GM21367 (cell line): ENCODE data around the gene PCED1B.
A peak's percentile ranks its signal among the peaks of the same experiment; 100 is the strongest.

ENCODE experiments used
- ATAC-seq: cut with Tn5 transposase; IDR thresholded peaks from one replicate; pipeline ENCODE4 v1.9.1; 2021; ENCODE audit not compliant: unreplicated experiment

Gene PCED1B

DNA sequence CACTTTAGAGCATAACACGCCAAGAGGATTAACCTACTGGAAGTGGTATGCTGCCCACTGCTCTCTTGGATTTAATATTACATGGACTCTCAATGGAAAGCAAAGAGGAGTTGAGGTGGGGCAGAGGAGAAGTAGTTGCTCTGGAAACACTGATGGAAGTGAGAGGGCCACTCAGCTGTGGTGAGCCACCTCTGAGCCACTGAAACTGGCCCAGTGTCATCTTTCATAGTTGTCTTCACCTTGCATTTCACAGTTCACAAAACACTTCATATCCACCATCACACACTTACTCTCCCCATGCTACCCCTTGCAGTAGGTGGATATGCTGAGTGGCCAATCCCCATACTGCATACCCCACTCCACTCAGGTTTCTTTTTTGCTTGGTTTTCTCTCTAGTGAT lies 12.2 kb upstream of the PCED1B start:
- ATAC-seq, result no peak

- ATAC-seq, result no peak
Observed at GRCh38 chr12:47067771-47068431, 11.5 kb upstream of the PCED1B start.

GRCh38 chr12:47068539-47068938 lies 10.9 kb upstream of the PCED1B start:
- ATAC-seq, result no peak

GRCh38 chr12:47070310-47070709 lies 9.1 kb upstream of the PCED1B start:
- ATAC-seq, result no peak

DNA sequence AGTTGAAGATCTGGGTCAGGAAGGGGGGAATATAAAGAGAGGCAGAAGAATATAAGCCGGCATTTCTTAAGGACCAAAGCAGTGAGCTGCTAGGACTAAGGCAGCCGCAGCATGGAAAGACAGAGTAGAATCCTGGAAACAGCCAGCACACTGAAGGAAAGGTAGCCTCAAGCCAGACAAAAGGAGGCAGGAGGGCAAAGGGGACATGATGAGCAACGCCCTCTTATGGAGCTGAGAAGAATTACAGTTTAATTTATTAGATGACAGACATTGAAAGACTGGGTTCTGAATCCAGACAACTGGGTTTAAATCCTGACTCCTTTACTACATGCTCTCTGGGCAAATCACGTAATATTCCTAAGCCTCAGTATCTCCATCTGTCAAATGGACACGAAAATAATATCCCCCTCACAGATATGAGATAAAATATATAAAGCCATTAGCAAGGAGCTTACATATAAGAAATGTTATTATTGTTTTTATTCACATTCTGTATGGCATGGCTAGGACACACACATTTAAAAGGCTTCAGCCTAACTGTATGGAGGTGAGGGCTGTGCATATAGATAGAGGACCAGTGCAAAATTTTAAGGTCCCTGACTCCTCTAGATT lies 8.1 kb upstream of the PCED1B start:
- no peak for ATAC-seq

DNA sequence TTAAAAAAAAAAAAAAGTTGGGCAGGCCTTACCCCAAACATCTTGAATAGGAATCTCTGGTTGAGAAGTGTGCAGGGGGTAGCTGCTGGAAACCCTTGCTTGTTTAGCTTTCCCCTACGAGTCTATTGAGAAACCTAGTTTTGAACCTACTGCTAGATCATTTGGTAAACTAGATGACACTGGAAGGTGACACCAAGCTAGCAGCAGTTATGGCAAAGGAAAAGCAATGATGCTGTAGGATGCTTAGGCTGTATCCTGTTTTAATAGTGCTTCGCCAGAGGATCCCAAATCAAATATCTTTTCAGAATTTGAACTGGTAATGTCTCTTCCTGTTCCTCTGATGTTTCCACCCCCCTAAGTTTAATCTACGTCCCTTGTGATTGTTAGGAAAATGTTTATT lies 5.5 kb upstream of the PCED1B start:
- no peak for ATAC-seq

- no peak for ATAC-seq
Observed at GRCh38 chr12:47074757-47075156, 4.7 kb upstream of the PCED1B start.

- ATAC-seq, result no peak
Observed at GRCh38 chr12:47075192-47076084, 4.0 kb upstream of the PCED1B start.

DNA sequence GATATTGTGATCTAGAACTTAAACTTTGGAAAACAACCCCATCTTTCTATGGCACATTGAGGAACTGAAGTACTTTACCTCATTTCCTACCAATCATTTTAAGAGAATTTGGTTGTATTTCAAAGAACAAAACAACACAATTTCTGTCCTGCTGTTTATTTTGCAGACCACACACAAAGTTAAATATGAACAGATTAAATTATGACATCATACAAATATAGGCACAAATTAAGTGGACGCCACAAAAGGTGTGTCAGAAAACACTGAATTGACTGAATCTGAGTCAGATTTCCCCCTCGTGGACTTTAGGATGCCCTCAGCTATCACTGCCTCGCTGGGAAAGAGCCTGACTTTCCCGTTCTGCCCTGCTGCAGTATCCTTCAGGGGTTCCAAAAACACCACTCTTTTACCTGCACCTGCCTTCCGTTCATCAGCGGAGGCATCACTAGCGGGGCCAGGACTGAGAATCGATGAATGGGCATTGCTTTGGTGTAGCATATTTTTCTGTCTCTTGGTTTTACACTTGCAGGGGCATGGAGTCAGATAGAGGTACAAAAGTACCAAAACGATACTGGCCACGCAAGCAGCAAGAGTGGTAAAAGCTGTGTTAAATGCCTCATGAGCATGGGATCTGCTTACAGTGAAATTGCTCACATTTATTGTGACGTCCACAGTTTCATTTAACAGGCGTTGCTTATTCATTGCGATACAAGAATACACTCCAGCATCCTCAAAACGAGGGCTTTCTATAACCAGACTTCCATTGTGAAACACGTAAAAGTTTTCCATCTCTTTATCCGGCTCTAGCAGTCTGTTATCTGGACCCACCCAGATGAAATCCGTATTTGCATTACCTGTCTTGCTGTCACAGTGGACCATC lies 2.0 kb upstream of the PCED1B start:
- no peak for ATAC-seq

- no peak for ATAC-seq
Observed at GRCh38 chr12:47078086-47078395, 1.4 kb upstream of the PCED1B start.

GRCh38 chr12:47078733-47079467 lies 521 bp upstream of the PCED1B start:
- no peak for ATAC-seq

GRCh38 chr12:47079981-47080724 lies 732 bp downstream of the PCED1B start:
- ATAC-seq, result no peak

DNA sequence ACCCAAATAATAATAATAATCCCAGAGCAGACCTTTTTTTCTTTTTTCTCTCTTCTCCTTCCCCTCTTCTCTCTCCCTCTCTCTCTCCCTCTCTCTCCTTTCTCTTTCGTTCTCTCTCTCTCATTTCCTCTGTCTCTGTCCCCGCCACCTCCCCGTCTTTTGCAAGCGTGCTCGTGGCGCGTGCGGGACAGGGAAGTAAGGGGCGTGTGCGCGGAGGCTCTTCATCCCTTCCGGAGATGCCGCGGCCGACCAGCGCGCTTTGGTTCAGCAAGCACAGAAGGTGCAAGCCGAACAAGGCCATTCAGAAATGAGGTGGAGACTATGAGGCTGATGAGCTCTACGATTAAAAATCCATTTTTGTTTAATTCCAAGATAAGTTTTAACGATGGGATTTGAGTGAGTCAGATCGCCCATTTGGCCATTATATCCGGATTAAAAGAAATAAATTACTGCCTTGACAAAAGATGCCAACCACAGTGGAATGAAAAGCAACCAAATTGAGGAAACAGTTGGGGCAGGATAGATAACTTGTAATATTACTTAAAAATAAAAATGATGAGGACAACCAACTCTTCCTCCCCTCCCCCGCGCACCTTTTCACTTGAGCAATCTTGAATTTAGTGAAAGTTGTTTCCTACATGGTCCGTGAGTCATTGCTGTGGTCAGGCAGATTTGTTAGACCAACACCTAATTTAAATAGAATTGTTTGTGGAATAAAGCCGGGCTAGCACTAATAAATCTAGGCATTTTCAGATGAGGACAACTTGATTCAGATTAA lies 1.5 kb downstream of the PCED1B start:
- no peak for ATAC-seq

DNA sequence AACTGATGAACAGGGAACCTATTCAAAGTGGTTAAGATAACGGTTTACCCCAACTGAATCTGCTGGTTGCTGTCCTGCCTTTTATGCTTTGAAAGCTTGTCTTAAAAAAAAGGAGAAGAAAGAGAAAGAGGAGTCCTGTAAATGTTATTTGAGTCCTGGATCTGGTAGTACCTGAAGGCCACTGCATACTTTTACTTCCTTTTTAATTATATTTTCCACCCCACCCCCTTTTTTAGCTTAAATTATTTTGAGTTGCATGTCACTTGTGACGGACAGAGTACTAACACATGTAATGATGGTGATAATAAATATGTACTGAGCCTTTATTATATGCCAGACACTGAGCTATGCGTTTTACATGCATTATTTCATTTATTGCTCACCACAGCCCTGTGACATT lies 2.9 kb downstream of the PCED1B start:
- no peak for ATAC-seq

DNA sequence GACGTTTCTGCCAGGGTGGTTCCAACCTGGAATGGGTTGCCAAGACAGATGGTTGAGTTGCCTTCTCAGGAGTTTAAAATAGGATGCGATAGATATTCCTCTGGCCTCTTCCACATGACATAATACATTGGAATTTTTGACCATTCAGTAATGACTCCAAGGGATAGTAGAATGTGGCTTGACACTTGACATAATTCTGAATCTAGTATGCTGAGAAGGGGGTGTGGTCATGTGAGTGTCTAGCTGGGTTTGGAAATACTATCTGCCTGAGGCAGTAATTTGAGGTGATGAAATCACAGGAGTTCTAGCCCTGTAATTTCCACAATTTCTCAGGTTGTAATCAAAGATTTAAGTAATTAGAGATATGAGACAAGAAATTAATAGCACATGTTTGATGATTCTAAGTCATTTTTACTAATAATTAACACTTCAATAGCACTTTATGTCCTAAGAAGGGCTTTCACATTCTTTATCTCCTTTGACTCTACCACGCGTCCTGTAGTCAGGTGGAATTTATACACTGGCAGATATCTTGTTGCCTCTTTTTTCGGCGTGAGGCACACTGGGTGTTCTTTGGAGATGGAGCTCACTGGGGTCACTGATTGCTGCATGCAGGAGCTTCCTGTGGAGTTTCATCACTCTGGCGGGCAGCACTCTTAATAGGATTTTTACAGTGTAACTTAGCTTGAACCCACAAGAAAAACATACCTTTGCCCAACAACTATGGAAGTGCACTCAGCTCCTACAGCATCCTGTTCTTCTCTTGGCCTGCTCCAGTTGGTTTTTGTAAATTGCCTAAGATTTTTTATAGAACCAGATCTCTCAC lies 3.6 kb downstream of the PCED1B start:
- no peak for ATAC-seq

DNA sequence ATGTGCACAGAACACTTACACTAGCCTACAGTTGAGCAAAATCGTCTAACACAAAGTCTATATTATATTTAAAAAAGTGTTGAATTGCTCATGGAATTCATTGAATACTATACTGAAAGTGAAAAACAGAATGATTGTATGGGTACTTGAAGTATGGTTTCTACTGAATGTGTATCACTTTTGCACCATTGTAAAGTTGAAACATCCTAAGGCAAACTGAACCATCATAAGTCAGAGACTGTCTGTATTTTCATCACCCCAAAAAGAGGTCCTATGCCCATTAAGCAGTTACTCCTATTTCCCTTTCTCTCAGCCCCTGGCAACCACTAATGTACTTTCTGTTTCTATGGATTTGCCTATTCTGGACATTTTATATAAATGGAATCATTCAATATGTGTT lies 4.8 kb downstream of the PCED1B start:
- ATAC-seq, result no peak

DNA sequence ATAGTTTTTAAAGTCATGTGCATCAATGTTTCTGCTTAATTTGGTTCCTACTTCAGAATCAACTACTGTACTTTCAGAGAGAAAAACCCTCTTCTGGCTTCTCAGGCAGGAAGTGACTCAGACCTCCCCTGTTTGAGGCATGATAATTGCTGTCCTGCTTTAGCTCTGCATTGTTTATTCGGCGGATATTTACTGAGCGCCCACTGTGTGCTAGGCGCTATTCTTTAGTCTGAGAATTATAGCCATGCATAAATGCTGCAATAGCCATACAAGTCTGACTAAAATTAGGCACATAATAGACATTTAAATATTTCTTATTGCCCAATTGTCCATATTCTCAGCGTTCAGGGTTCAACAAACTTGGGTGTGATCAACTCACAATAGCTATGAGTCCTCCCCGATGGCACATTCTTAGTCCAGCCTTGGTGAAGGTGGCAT lies 6.4 kb downstream of the PCED1B start:
- ATAC-seq, result peak; percentile 51

GRCh38 chr12:47087088-47087688 lies 7.8 kb downstream of the PCED1B start:
- no peak for ATAC-seq
